Ishikawa (cell line): ENCODE results near the gene C11orf24.

ENCODE experiments used
- CEBPB ChIP-seq: IDR thresholded peaks from 2 replicates; pipeline ENCODE4 v1.6.1; 2012
- CREB1 ChIP-seq: IDR thresholded peaks from 2 replicates; pipeline ENCODE4 v1.6.1; 2012; ENCODE audit warnings: low read depth
- EGR1 ChIP-seq: IDR thresholded peaks from 2 replicates; pipeline ENCODE4 v1.6.1; 2012
- EP300 ChIP-seq: IDR thresholded peaks from 2 replicates; pipeline ENCODE4 v1.6.1; 2012; ENCODE audit warnings: borderline replicate concordance
- FOXM1 ChIP-seq: IDR thresholded peaks from 2 replicates; pipeline ENCODE4 v1.6.1; 2012; ENCODE audit warnings: low read depth, borderline replicate concordance
- MAX ChIP-seq: IDR thresholded peaks from 2 replicates; pipeline ENCODE4 v1.6.1; 2012
- NFIC ChIP-seq: IDR thresholded peaks from 2 replicates; pipeline ENCODE4 v1.6.1; 2012
- RAD21 ChIP-seq: IDR thresholded peaks from 2 replicates; pipeline ENCODE4 v1.6.1; 2012; ENCODE audit warnings: low read depth
- REST ChIP-seq: IDR thresholded peaks from 2 replicates; pipeline ENCODE4 v1.6.1; 2012; ENCODE audit warnings: low read depth, mild to moderate bottlenecking
- TAF1 ChIP-seq: IDR thresholded peaks from 2 replicates; pipeline ENCODE4 v1.6.1; 2012; ENCODE audit warnings: low read depth, mild to moderate bottlenecking
- TCF12 ChIP-seq: IDR thresholded peaks from 2 replicates; pipeline ENCODE4 v1.6.1; 2012; ENCODE audit warnings: low read depth
- TEAD4 ChIP-seq: IDR thresholded peaks from 2 replicates; pipeline ENCODE4 v1.6.1; 2012
- USF1 ChIP-seq: IDR thresholded peaks from 2 replicates; pipeline ENCODE4 v1.6.1; 2012
- YY1 ChIP-seq: IDR thresholded peaks from 2 replicates; pipeline ENCODE4 v1.6.1; 2012; ENCODE audit warnings: low read depth
- ZBTB7A ChIP-seq: IDR thresholded peaks from 2 replicates; pipeline ENCODE4 v1.6.1; 2012; ENCODE audit warnings: low read depth

The C11orf24 gene

DNA sequence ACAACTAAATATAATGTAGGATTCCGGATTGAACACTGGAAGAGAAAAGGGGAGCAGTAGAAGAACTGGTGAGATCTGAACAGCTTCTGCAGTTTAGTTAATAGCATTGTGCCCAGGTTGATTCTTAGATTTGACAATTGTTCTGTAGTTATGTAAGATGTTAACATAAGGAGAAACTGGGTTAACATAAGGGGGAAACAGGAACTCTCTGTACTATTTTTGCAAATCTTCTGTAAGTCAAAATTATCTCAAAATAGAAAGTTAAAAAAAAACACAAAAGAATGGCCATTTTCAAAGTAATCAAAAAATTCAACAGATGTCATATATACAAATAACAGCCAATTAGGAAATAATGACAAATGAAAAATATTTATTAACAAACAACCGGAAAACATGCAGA, 21.9 kb upstream of the C11orf24 start:
- TF ChIP-seq CREB1 (no peak), MAX (no peak), REST (no peak), TAF1 (no peak), ZBTB7A (no peak), EP300 (no peak), USF1 (no peak), CEBPB (no peak), YY1 (no peak), TEAD4 (no peak), TCF12 (no peak), NFIC (no peak), EGR1 (no peak)

DNA sequence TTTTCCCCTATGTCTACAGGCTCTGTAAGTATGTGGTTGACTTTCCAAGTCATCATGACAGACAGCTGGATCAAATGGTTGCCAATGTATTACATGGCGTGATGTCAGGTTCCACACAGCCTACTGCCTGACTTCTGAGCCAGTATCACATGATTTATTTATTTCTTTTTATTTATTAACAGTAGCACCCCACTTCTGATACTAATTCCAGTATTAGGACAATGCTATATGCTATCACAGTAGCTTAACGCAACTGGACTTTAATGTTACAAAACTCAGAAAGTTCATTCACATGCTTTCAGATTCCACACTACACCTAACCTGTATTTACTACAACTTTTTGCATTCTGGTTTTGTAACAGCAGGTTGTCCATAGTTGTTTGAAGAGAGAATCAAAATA, 17.7 kb upstream of the C11orf24 start:
- TF ChIP-seq TAF1, result no peak
- no peak for TF ChIP-seq NFIC
- TF ChIP-seq TCF12, result no peak
- TF ChIP-seq FOXM1, result no peak

GRCh38 chr11:68287419-68287818, 15.6 kb upstream of the C11orf24 start:
- TF ChIP-seq EP300, result no peak
- TF ChIP-seq ZBTB7A, result no peak

DNA sequence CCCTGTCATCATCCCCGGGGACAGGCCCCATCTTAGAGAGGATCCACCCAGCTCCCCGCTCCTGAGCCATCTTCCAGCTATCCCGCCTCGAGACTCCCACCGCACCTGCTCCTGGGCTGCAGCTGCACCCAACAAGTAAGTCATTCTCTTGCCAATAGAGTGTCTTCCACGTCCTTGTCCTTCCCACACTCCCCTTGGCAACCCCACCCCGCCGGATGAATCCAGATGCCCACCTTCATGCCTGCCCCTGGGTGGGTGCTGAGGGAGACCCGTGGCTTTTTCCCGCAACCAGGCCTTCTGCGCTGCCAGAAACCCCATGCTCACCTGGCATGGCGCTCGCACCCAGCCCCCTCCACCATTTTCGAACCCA, 11.1 kb upstream of the C11orf24 start:
- TF ChIP-seq FOXM1 (no peak), TCF12 (no peak), EGR1 (no peak), REST (no peak), YY1 (no peak), EP300 (no peak), CREB1 (no peak), CEBPB (no peak), TEAD4 (no peak), USF1 (no peak), ZBTB7A (no peak), RAD21 (no peak), NFIC (no peak), TAF1 (no peak), MAX (no peak)

GRCh38 chr11:68282141-68282860, 10.5 kb upstream of the C11orf24 start:
- TF ChIP-seq REST, result no peak
- TF ChIP-seq CEBPB, result no peak
- no peak for TF ChIP-seq NFIC
- no peak for TF ChIP-seq TAF1
- no peak for TF ChIP-seq YY1
- TF ChIP-seq MAX, result no peak
- TF ChIP-seq RAD21, result no peak
- TF ChIP-seq FOXM1, result no peak
- TF ChIP-seq TEAD4, result no peak
- no peak for TF ChIP-seq EGR1
- TF ChIP-seq TCF12, result no peak
- TF ChIP-seq EP300, result no peak
- TF ChIP-seq USF1, result no peak
- no peak for TF ChIP-seq CREB1
- no peak for TF ChIP-seq ZBTB7A
